Epidermal melanocyte (primary cell): ENCODE results near the gene FAM43A.

ENCODE experiments used
- DNase-seq: peaks from one replicate; pipeline ENCODE4 v3.0.0; 2011; ENCODE audit warnings: low spot score; ENCODE audit not compliant: insufficient read length

Gene FAM43A

GRCh38 chr3:194705761-194706160 lies 20.1 kb downstream of the FAM43A start:
- no peak for DNase-seq

- no peak for DNase-seq
Measured at GRCh38 chr3:194707147-194707540, 21.5 kb downstream of the FAM43A start.

- DNase-seq, result no peak
Measured at GRCh38 chr3:194711286-194711685, 25.6 kb downstream of the FAM43A start.

- peak; percentile 57 for DNase-seq
Measured at GRCh38 chr3:194711913-194712312, 26.2 kb downstream of the FAM43A start.

- DNase-seq, result no peak
Measured at GRCh38 chr3:194713299-194714136, 27.8 kb downstream of the FAM43A start.

- no peak for DNase-seq
Measured at GRCh38 chr3:194714137-194714455, 28.4 kb downstream of the FAM43A start.

- DNase-seq, result no peak
Measured at GRCh38 chr3:194714564-194714963, 28.9 kb downstream of the FAM43A start.

GRCh38 chr3:194715022-194715800 lies 29.5 kb downstream of the FAM43A start:
- DNase-seq, result no peak

GRCh38 chr3:194718079-194718478 lies 32.4 kb downstream of the FAM43A start:
- DNase-seq, result no peak

- DNase-seq, result no peak
Measured at GRCh38 chr3:194720048-194720447, 34.4 kb downstream of the FAM43A start.

- DNase-seq, result no peak
Measured at GRCh38 chr3:194723846-194724618, 38.3 kb downstream of the FAM43A start.

- DNase-seq, result no peak
Measured at GRCh38 chr3:194725346-194725745, 39.7 kb downstream of the FAM43A start.

GRCh38 chr3:194727435-194728128 lies 41.9 kb downstream of the FAM43A start:
- no peak for DNase-seq

GRCh38 chr3:194728986-194729385 lies 43.3 kb downstream of the FAM43A start:
- no peak for DNase-seq

- no peak for DNase-seq
Measured at GRCh38 chr3:194730365-194730764, 44.7 kb downstream of the FAM43A start.

GRCh38 chr3:194731506-194732073 lies 45.9 kb downstream of the FAM43A start:
- DNase-seq, result no peak

- no peak for DNase-seq
Measured at GRCh38 chr3:194732617-194733016, 46.9 kb downstream of the FAM43A start.

- DNase-seq, result no peak
Measured at GRCh38 chr3:194736277-194736895, 50.7 kb downstream of the FAM43A start.

GRCh38 chr3:194736896-194737600 lies 51.4 kb downstream of the FAM43A start:
- DNase-seq, result no peak
